ENCODE results near the gene SLC17A7. TPM values are rescaled to one million over a fixed set of nuclear protein-coding genes. Genes with fewer than 3 reads are reported as not detected.

The SLC17A7 gene
- total and polyA plus RNA-seq, 9 donors = 0.15 to 2.5 (median 0.19) TPM; not detected in 2

GRCh38 chr19:49488863-49489537, 47.7 kb upstream of the SLC17A7 start:
- H3K27ac ChIP-seq = peak overlapping the region in 1 of 2 donors; percentile 0
- peaks cover 9% of the 10 kb centered on the region for H3K4me1 ChIP-seq (ENCODE audit: insufficient read depth)
- TF ChIP-seq POLR2A (IDR thresholded peaks at IDR 0.05) (no peak), CTCF (IDR thresholded peaks at IDR 0.05) (no peak), EP300 (IDR thresholded peaks at IDR 0.05) (no peak)
- no peak for DNase-seq
- WGBS, 3 donors = 11 to 19% (median 11%) methylated on average over 15 of the region's 15 CpGs
- no peaks in the 10 kb centered on the region for H3K9me3 ChIP-seq
- no peaks in the 10 kb centered on the region for H3K36me3 ChIP-seq
- peak overlapping the region; percentile 65 for H3K4me3 ChIP-seq
- H3K27me3 ChIP-seq = no peaks in the 10 kb centered on the region
- intact Hi-C loops (cut with DNase I) = loop anchor here in 1 of 4 donors (10.0 kb wide), 1 partner anchor 186 kb away; the partner anchor contains the start of gene PRMT1

- WGBS, 3 donors = 0 to 1% (median 0%) methylated on average over 26 of the region's 26 CpGs
- H3K4me3 ChIP-seq = peak overlapping the region; percentile 65
- no peak for DNase-seq
- peaks cover 9% of the 10 kb centered on the region for H3K4me1 ChIP-seq (ENCODE audit: insufficient read depth)
- no peaks in the 10 kb centered on the region for H3K27me3 ChIP-seq
- intact Hi-C loops (cut with DNase I) = loop anchor here in 1 of 4 donors (10.0 kb wide), 1 partner anchor 187 kb away; the partner anchor contains the start of gene PRMT1
- TF ChIP-seq CTCF (IDR thresholded peaks at IDR 0.05) = no peak
- no peaks in the 10 kb centered on the region for H3K36me3 ChIP-seq
- peak overlapping the region; percentile 84 for H3K27ac ChIP-seq
- no peaks in the 10 kb centered on the region for H3K9me3 ChIP-seq
These were observed 46.9 kb upstream of the SLC17A7 start for GRCh38 chr19:49488046-49488862.

GRCh38 chr19:49487277-49488045, 46.1 kb upstream of the SLC17A7 start, which contains the start of gene RPL13A:
RPL13A (plus strand) TSS chr19:49487608; CDS start chr19:49487630, 22 bp downstream.
- no peaks in the 10 kb centered on the region for H3K9me3 ChIP-seq
- peaks cover 9% of the 10 kb centered on the region for H3K4me1 ChIP-seq (ENCODE audit: insufficient read depth)
- H3K27me3 ChIP-seq = no peaks in the 10 kb centered on the region
- peak within 1 kb of the TSS; percentile 84 for H3K27ac ChIP-seq
- TF ChIP-seq CTCF (IDR thresholded peaks at IDR 0.05) (peak in 2 of 3 donors; percentile 20 to 22), POLR2A (IDR thresholded peaks at IDR 0.05) (peak; percentile 98), EP300 (IDR thresholded peaks at IDR 0.05) (peak; percentile 46)
- DNase-seq = peak; percentile 100
- H3K4me3 ChIP-seq = peak within 1 kb of the TSS; percentile 65
- WGBS, 3 donors = 0 to 1% (median 0%) methylated on average over 44 to 57 of the region's 57 CpGs
- intact Hi-C loops (cut with DNase I) = loop anchor here in 1 of 4 donors (10.0 kb wide), 1 partner anchor 187 kb away; the partner anchor contains the start of gene PRMT1
- H3K36me3 ChIP-seq = no peaks in the 10 kb centered on the region

Data from ovary (tissue), 9 donors.